HUES48 (cell line): ENCODE measurements around the gene PDHX.

Experiments used
- H3K27ac ChIP-seq: one replicate; pipeline ENCODE4 v1.7.0; 2013; ENCODE audit warnings: low read depth, low read length, inconsistent platforms
- H3K27me3 ChIP-seq: 2 replicates; pipeline ENCODE4 v1.6.1; 2013; ENCODE audit warnings: mild to moderate bottlenecking, low read length; ENCODE audit not compliant: control insufficient read depth, insufficient read depth
- H3K36me3 ChIP-seq: 2 replicates; pipeline ENCODE4 v1.6.1; 2013; ENCODE audit warnings: low read length; ENCODE audit not compliant: control insufficient read depth, insufficient read depth
- H3K4me1 ChIP-seq: 2 replicates; pipeline ENCODE4 v1.6.1; 2013; ENCODE audit warnings: mild to moderate bottlenecking, low read length; ENCODE audit not compliant: control insufficient read depth, insufficient read depth
- H3K4me3 ChIP-seq: 2 replicates; pipeline ENCODE4 v1.5.1; 2013; ENCODE audit warnings: mild to moderate bottlenecking, low read depth, low read length
- H3K9ac ChIP-seq: 2 replicates; pipeline ENCODE4 v1.6.1; 2013; ENCODE audit warnings: mild to moderate bottlenecking, low read depth, low read length, moderate library complexity
- H3K9me3 ChIP-seq: 2 replicates; pipeline ENCODE4 v1.6.1; 2013; ENCODE audit warnings: low read length; ENCODE audit not compliant: control insufficient read depth, insufficient read depth

Gene PDHX

GRCh38 chr11:34975482-34975881 is 59.1 kb downstream of the PDHX start:
- H3K36me3 ChIP-seq, result peaks cover 46% of the 10 kb centered on the region
- H3K4me1 ChIP-seq, result peaks cover 25% of the 10 kb centered on the region; the same call in 1 of the 2 replicates
- H3K9me3 ChIP-seq, result no peaks in the 10 kb centered on the region
- H3K27ac ChIP-seq, result no peak overlapping the region
- no peaks in the 10 kb centered on the region for H3K27me3 ChIP-seq
- no peak overlapping the region for H3K9ac ChIP-seq
- no peak overlapping the region for H3K4me3 ChIP-seq

- H3K27me3 ChIP-seq, result no peaks in the 10 kb centered on the region
- H3K27ac ChIP-seq, result no peak overlapping the region
- peaks cover 25% of the 10 kb centered on the region; the same call in 1 of the 2 replicates for H3K4me1 ChIP-seq
- no peak overlapping the region for H3K4me3 ChIP-seq
- H3K36me3 ChIP-seq, result peaks cover 42% of the 10 kb centered on the region
- no peaks in the 10 kb centered on the region for H3K9me3 ChIP-seq
- no peak overlapping the region for H3K9ac ChIP-seq
Measured at GRCh38 chr11:34976496-34977088, 60.2 kb downstream of the PDHX start.

- no peaks in the 10 kb centered on the region for H3K9me3 ChIP-seq
- peak overlapping the region; percentile 51 for H3K27ac ChIP-seq
- peaks cover 36% of the 10 kb centered on the region for H3K36me3 ChIP-seq
- H3K4me1 ChIP-seq, result peaks cover 25% of the 10 kb centered on the region; the same call in 1 of the 2 replicates
- no peak overlapping the region for H3K4me3 ChIP-seq
- H3K9ac ChIP-seq, result no peak overlapping the region
- no peaks in the 10 kb centered on the region for H3K27me3 ChIP-seq
Measured at GRCh38 chr11:34977089-34977912, 60.9 kb downstream of the PDHX start.

GRCh38 chr11:34978236-34979191 is 62.1 kb downstream of the PDHX start:
- Histone ChIP-seq H3K9ac (no peak overlapping the region), H3K27me3 (no peaks in the 10 kb centered on the region), H3K27ac (peak overlapping the region; percentile 51), H3K4me3 (no peak overlapping the region), H3K36me3 (peaks cover 25% of the 10 kb centered on the region), H3K4me1 (peaks cover 25% of the 10 kb centered on the region; the same call in 1 of the 2 replicates), H3K9me3 (no peaks in the 10 kb centered on the region)

GRCh38 chr11:34984514-34984913 is 68.1 kb downstream of the PDHX start:
- H3K36me3 ChIP-seq, result peaks cover 28% of the 10 kb centered on the region
- no peaks in the 10 kb centered on the region for H3K9me3 ChIP-seq
- no peak overlapping the region for H3K4me3 ChIP-seq
- no peak overlapping the region for H3K27ac ChIP-seq
- H3K27me3 ChIP-seq, result no peaks in the 10 kb centered on the region
- H3K4me1 ChIP-seq, result no peaks in the 10 kb centered on the region
- H3K9ac ChIP-seq, result no peak overlapping the region

GRCh38 chr11:34986883-34987520 is 70.6 kb downstream of the PDHX start:
- Histone ChIP-seq H3K36me3 (peaks cover 31% of the 10 kb centered on the region), H3K4me3 (no peak overlapping the region), H3K27me3 (no peaks in the 10 kb centered on the region), H3K9ac (no peak overlapping the region), H3K27ac (no peak overlapping the region), H3K4me1 (no peaks in the 10 kb centered on the region), H3K9me3 (no peaks in the 10 kb centered on the region)

- Histone ChIP-seq H3K9ac (no peak overlapping the region), H3K4me3 (no peak overlapping the region), H3K36me3 (peaks cover 36% of the 10 kb centered on the region), H3K27me3 (no peaks in the 10 kb centered on the region), H3K27ac (no peak overlapping the region), H3K9me3 (no peaks in the 10 kb centered on the region), H3K4me1 (no peaks in the 10 kb centered on the region)
Measured at GRCh38 chr11:34987617-34988016, 71.2 kb downstream of the PDHX start.

GRCh38 chr11:34988294-34989255 is 72.2 kb downstream of the PDHX start:
- no peak overlapping the region for H3K27ac ChIP-seq
- peaks cover 36% of the 10 kb centered on the region for H3K36me3 ChIP-seq
- no peak overlapping the region for H3K4me3 ChIP-seq
- H3K9me3 ChIP-seq, result no peaks in the 10 kb centered on the region
- no peaks in the 10 kb centered on the region for H3K4me1 ChIP-seq
- no peak overlapping the region for H3K9ac ChIP-seq
- no peaks in the 10 kb centered on the region for H3K27me3 ChIP-seq

GRCh38 chr11:34990916-34991315 is 74.5 kb downstream of the PDHX start:
- no peak overlapping the region for H3K27ac ChIP-seq
- H3K4me3 ChIP-seq, result no peak overlapping the region
- no peaks in the 10 kb centered on the region for H3K27me3 ChIP-seq

More at GRCh38 chr11:34990916-34991315, 74.5 kb downstream of the PDHX start:
- no peak overlapping the region for H3K9ac ChIP-seq
- no peaks in the 10 kb centered on the region for H3K9me3 ChIP-seq
- H3K36me3 ChIP-seq, result peaks cover 21% of the 10 kb centered on the region; the same call in 1 of the 2 replicates
- no peaks in the 10 kb centered on the region for H3K4me1 ChIP-seq
